Activated CD4-positive, alpha-beta T cell treated with anti-CD3 and anti-CD28 coated beads for 1 hour (primary cell): Measurements from ENCODE around the gene GDPD5.

ENCODE experiments used
- DNase-seq: peaks from one replicate; pipeline ENCODE4 v3.0.0-alpha.2; 2020

GDPD5 gene

DNA sequence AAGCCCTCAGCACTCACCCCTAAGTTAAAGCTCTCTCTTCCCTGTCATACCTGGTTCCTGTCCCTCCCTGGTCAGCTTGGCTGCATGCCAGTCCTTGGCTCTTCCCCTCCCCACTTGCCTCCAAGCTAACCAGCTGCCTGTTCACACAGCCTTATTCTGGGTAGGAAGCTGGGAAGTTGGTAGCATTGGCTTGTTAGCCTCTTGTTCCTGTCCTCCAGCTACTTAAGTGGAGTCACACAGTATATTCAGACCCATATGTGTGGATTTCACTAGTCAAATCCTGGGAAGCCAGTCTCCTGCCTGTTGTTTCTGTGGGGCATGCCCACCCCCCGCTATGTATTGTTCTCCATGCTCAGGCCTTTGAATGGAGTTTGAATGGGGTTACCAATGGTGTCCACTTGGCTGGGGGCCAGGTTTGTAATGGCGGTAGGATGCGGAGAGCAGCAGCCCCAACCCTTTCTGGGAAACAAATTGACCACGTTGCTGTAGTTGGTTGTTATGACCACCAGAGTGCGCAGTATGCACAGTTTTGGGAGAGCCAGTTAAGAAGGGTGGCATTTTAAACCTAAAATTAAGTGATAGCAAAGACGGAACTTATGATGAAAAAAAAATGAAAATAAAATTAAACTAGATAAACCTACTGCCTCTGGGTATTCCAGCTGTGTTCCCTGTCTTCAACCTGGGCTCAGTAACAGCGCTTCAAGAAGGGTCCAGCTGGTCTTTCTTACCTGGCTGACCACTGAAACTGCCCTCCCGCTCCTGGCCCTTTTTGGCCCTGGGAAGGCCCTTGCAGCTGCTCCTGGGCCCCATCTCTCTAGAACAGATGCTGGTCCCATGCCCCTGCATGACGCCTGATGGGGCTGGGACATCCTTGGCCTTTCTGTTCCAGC, 137.1 kb downstream of the GDPD5 start:
- peak; percentile 47 for DNase-seq

DNA sequence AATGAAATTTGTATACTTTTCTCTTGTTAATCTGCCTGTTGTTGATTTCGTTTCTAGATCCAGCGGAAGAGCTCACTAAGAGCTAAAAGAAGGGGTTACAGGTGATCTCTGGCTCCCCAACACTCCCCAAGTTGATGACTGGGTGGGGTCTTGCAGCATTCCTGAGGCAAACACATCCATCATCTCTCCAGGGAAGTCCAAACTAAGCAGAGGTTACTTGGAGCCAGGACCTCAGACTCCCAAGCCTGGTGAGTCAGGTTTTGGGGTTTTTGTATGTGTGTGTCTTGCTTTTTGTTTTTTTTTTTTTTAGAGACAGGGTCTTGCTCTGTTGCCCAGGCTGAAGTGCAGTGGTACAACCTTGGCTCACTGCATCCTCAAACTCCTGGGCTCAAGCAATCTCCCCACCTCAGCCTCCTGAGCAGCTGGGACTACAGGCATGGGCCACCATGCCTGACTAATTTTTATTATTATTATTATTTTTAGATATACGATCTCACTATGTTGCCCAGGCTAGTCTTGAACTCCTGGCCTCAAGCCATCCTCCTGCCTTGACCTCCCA, 137.9 kb downstream of the GDPD5 start:
- no peak for DNase-seq

DNA sequence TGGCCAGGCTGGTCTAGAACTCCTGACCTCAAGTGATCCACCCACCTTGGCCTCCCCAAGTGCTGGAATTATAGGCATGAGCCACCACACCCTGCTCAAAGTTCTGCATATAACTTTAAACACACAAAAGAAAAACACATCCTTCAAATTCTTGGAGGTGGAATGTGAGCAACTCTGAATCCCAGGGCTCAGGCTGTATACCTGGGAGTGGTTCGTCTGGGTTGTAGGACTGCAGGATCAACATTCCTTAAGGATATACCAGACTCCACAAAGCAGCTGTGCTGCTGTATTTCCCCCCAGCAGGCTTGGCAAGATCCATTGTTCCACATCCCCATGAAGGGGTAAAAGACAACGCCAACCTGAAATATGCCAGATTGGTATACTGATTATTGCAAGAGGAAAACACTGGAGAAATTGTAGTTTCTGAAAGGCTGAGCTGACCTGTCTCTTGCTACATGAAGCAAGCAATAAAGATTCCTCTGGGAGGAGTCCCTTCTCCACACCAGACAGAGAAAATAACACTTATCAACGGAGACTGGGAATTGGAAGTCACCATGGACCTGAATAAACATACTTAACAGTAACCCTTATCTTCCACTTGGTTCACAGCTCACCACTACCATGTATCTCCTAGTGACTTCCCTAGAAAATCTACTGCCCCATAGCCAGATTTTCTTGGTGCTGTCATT, 138.7 kb downstream of the GDPD5 start:
- DNase-seq, result no peak
